Activated naive CD8-positive, alpha-beta T cell treated with anti-CD3 and anti-CD28 coated beads for 36 hours (primary cell): ENCODE measurements around the gene CTNND2. TPM values are rescaled to one million over a fixed set of nuclear protein-coding genes. Genes with fewer than 3 reads are reported as not detected.

ENCODE experiments used
- DNase-seq: peaks from one replicate; pipeline ENCODE4 v3.0.0; 2021
- H3K27ac Mint-ChIP-seq: one replicate; pipeline ENCODE4 v1.8.0; 2022; ENCODE audit warnings: mild to moderate bottlenecking, moderate library complexity, mixed read lengths
- H3K27me3 Mint-ChIP-seq: one replicate; pipeline ENCODE4 v1.8.0; 2022; ENCODE audit warnings: mild to moderate bottlenecking, mixed read lengths
- H3K36me3 Mint-ChIP-seq: one replicate; pipeline ENCODE4 v1.8.0; 2021; ENCODE audit warnings: mild to moderate bottlenecking, mixed read lengths
- H3K4me1 Mint-ChIP-seq: one replicate; pipeline ENCODE4 v1.8.0; 2021; ENCODE audit warnings: mixed read lengths
- H3K4me3 Mint-ChIP-seq: one replicate; pipeline ENCODE4 v1.8.0; 2022; ENCODE audit warnings: mild to moderate bottlenecking, moderate library complexity, mixed read lengths
- H3K9me3 Mint-ChIP-seq: one replicate; pipeline ENCODE4 v1.8.0; 2022; ENCODE audit warnings: mixed read lengths
- total RNA-seq, 2 experiments: library from RNA; stranded (reverse); gene quantifications; one replicate each; pipeline ENCODE4 v1.2.3, GENCODE V29; 2021

Gene CTNND2
- total RNA-seq, 2 experiments from 2014 or later = not detected

- peaks cover 3% of the 10 kb centered on the region for H3K9me3 Mint-ChIP-seq
- H3K4me3 Mint-ChIP-seq = no peak overlapping the region
- no peak for DNase-seq
- peaks cover 5% of the 10 kb centered on the region for H3K4me1 Mint-ChIP-seq
- H3K36me3 Mint-ChIP-seq = no peaks in the 10 kb centered on the region
- H3K27ac Mint-ChIP-seq = no peak overlapping the region
- peaks cover 14% of the 10 kb centered on the region for H3K27me3 Mint-ChIP-seq
Observed at GRCh38 chr5:11148810-11149539, 755.3 kb downstream of the CTNND2 start.

GRCh38 chr5:11146171-11146570 lies 758.1 kb downstream of the CTNND2 start:
- Mint-ChIP-seq H3K4me1 (peaks cover 10% of the 10 kb centered on the region), H3K27ac (no peak overlapping the region), H3K9me3 (peaks cover 9% of the 10 kb centered on the region), H3K4me3 (no peak overlapping the region), H3K36me3 (peaks cover 1% of the 10 kb centered on the region), H3K27me3 (peaks cover 18% of the 10 kb centered on the region)
- DNase-seq = no peak

GRCh38 chr5:11143456-11144267 lies 760.6 kb downstream of the CTNND2 start:
- H3K36me3 Mint-ChIP-seq = peaks cover 1% of the 10 kb centered on the region
- H3K27me3 Mint-ChIP-seq = peaks cover 21% of the 10 kb centered on the region
- H3K4me3 Mint-ChIP-seq = no peak overlapping the region
- peaks cover 10% of the 10 kb centered on the region for H3K4me1 Mint-ChIP-seq
- peaks cover 9% of the 10 kb centered on the region for H3K9me3 Mint-ChIP-seq
- peak overlapping the region; percentile 81 for H3K27ac Mint-ChIP-seq
- peak; percentile 76 for DNase-seq

GRCh38 chr5:11139217-11139865 lies 764.9 kb downstream of the CTNND2 start:
- no peak overlapping the region for H3K4me3 Mint-ChIP-seq
- H3K4me1 Mint-ChIP-seq = peaks cover 8% of the 10 kb centered on the region
- H3K36me3 Mint-ChIP-seq = peaks cover 1% of the 10 kb centered on the region
- H3K27ac Mint-ChIP-seq = no peak overlapping the region
- H3K9me3 Mint-ChIP-seq = peaks cover 10% of the 10 kb centered on the region
- DNase-seq = no peak
- peaks cover 11% of the 10 kb centered on the region for H3K27me3 Mint-ChIP-seq

- H3K9me3 Mint-ChIP-seq = no peaks in the 10 kb centered on the region
- H3K27me3 Mint-ChIP-seq = no peaks in the 10 kb centered on the region
- no peak for DNase-seq
- no peaks in the 10 kb centered on the region for H3K36me3 Mint-ChIP-seq
- no peaks in the 10 kb centered on the region for H3K4me1 Mint-ChIP-seq
- H3K27ac Mint-ChIP-seq = no peak overlapping the region
- no peak overlapping the region for H3K4me3 Mint-ChIP-seq
Observed at GRCh38 chr5:11130131-11130530, 774.1 kb downstream of the CTNND2 start.

- Mint-ChIP-seq H3K4me3 (no peak overlapping the region), H3K9me3 (no peaks in the 10 kb centered on the region), H3K27ac (no peak overlapping the region), H3K27me3 (no peaks in the 10 kb centered on the region), H3K36me3 (no peaks in the 10 kb centered on the region), H3K4me1 (no peaks in the 10 kb centered on the region)
- no peak for DNase-seq
Observed at GRCh38 chr5:11128021-11128420, 776.2 kb downstream of the CTNND2 start.

- Mint-ChIP-seq H3K4me1 (no peaks in the 10 kb centered on the region), H3K36me3 (no peaks in the 10 kb centered on the region), H3K27ac (no peak overlapping the region), H3K27me3 (no peaks in the 10 kb centered on the region), H3K9me3 (no peaks in the 10 kb centered on the region), H3K4me3 (no peak overlapping the region)
- no peak for DNase-seq
Observed at GRCh38 chr5:11126844-11127243, 777.4 kb downstream of the CTNND2 start.

GRCh38 chr5:11121885-11122284 lies 782.4 kb downstream of the CTNND2 start:
- Mint-ChIP-seq H3K9me3 (no peaks in the 10 kb centered on the region), H3K36me3 (no peaks in the 10 kb centered on the region), H3K4me3 (no peak overlapping the region), H3K27me3 (no peaks in the 10 kb centered on the region), H3K4me1 (peaks cover 1% of the 10 kb centered on the region), H3K27ac (no peak overlapping the region)
- DNase-seq = no peak

- Mint-ChIP-seq H3K27ac (no peak overlapping the region), H3K9me3 (no peaks in the 10 kb centered on the region), H3K27me3 (no peaks in the 10 kb centered on the region), H3K4me3 (no peak overlapping the region), H3K4me1 (no peaks in the 10 kb centered on the region), H3K36me3 (no peaks in the 10 kb centered on the region)
- DNase-seq = no peak
Observed at GRCh38 chr5:11110128-11110527, 794.1 kb downstream of the CTNND2 start.

- DNase-seq = no peak
- Mint-ChIP-seq H3K27ac (no peak overlapping the region), H3K9me3 (no peaks in the 10 kb centered on the region), H3K27me3 (peaks cover 11% of the 10 kb centered on the region), H3K36me3 (no peaks in the 10 kb centered on the region), H3K4me1 (no peaks in the 10 kb centered on the region), H3K4me3 (no peak overlapping the region)
Observed at GRCh38 chr5:11105696-11106095, 798.5 kb downstream of the CTNND2 start.

- Mint-ChIP-seq H3K9me3 (no peaks in the 10 kb centered on the region), H3K4me1 (no peaks in the 10 kb centered on the region), H3K4me3 (no peak overlapping the region), H3K27ac (no peak overlapping the region), H3K36me3 (no peaks in the 10 kb centered on the region), H3K27me3 (peaks cover 11% of the 10 kb centered on the region)
- DNase-seq = no peak
Observed at GRCh38 chr5:11104651-11105112, 799.6 kb downstream of the CTNND2 start.

- Mint-ChIP-seq H3K27ac (no peak overlapping the region), H3K36me3 (no peaks in the 10 kb centered on the region), H3K9me3 (no peaks in the 10 kb centered on the region), H3K4me1 (no peaks in the 10 kb centered on the region), H3K4me3 (no peak overlapping the region), H3K27me3 (peaks cover 11% of the 10 kb centered on the region)
- DNase-seq = no peak
Observed at GRCh38 chr5:11104210-11104609, 800.0 kb downstream of the CTNND2 start.

GRCh38 chr5:11084111-11084510 lies 820.1 kb downstream of the CTNND2 start:
- H3K27me3 Mint-ChIP-seq = peaks cover 4% of the 10 kb centered on the region
- DNase-seq = no peak
- no peaks in the 10 kb centered on the region for H3K9me3 Mint-ChIP-seq
- H3K4me3 Mint-ChIP-seq = no peak overlapping the region
- no peak overlapping the region for H3K27ac Mint-ChIP-seq
- H3K4me1 Mint-ChIP-seq = no peaks in the 10 kb centered on the region
- no peaks in the 10 kb centered on the region for H3K36me3 Mint-ChIP-seq

- peaks cover 6% of the 10 kb centered on the region for H3K27me3 Mint-ChIP-seq
- no peak for DNase-seq
- H3K36me3 Mint-ChIP-seq = no peaks in the 10 kb centered on the region
- H3K4me3 Mint-ChIP-seq = no peak overlapping the region
- H3K9me3 Mint-ChIP-seq = no peaks in the 10 kb centered on the region
- H3K27ac Mint-ChIP-seq = no peak overlapping the region
- no peaks in the 10 kb centered on the region for H3K4me1 Mint-ChIP-seq
Observed at GRCh38 chr5:11082404-11082945, 821.8 kb downstream of the CTNND2 start.
